ENCODE measurements around the gene MYRIP.

The MYRIP gene

DNA sequence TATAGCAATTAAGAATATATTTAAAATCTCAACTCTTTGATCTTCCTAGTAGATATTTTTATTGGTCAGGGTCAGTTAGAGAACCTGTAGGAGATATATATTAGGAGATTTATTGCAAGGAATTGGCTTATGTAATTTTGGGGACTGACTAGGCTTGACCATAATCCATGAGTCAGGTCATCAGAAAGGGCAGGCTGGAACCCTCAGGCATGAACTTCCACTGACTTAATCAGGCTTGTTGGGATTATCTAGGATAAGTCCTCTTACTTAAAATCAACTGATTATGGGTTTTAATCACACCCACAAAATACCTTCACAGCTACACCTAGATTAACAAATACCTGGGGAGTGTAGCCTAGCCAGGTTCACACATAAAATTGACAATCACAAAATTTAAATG is 156.1 kb downstream of the MYRIP start:
- Histone ChIP-seq H3K27me3 (ENCODE audit: control insufficient read depth in 1 of 2, insufficient read depth in 2 of 2, low read length in 2 of 2) (no peaks in the 10 kb centered on the region), H3K4me1 (ENCODE audit: control insufficient read depth, insufficient read depth, low read length) (peaks cover 2% of the 10 kb centered on the region), H3K27ac (ENCODE audit: low read length) (no peak overlapping the region), H3K9me3 (ENCODE audit: control insufficient read depth in 2 of 2, low read length in 2 of 2) (no peaks in the 10 kb centered on the region), H3K36me3 (ENCODE audit: control insufficient read depth in 2 of 2, insufficient read depth in 2 of 2, low read length in 2 of 2) (no peaks in the 10 kb centered on the region), H3K4me3 (ENCODE audit: low read length in 2 of 2) (no peak overlapping the region), H3K9ac (ENCODE audit: low read length in 2 of 2) (no peak overlapping the region)

GRCh38 chr3:39965997-39966396 is 156.6 kb downstream of the MYRIP start:
- H3K4me1 ChIP-seq (ENCODE audit: control insufficient read depth, insufficient read depth, low read length): no peaks in the 10 kb centered on the region
- no peak overlapping the region for H3K9ac ChIP-seq (ENCODE audit: low read length in 2 of 2)
- H3K4me3 ChIP-seq (ENCODE audit: low read length in 2 of 2): no peak overlapping the region
- H3K9me3 ChIP-seq (ENCODE audit: control insufficient read depth in 2 of 2, low read length in 2 of 2): no peaks in the 10 kb centered on the region
- H3K36me3 ChIP-seq (ENCODE audit: control insufficient read depth in 2 of 2, insufficient read depth in 2 of 2, low read length in 2 of 2): no peaks in the 10 kb centered on the region
- H3K27me3 ChIP-seq (ENCODE audit: control insufficient read depth in 1 of 2, insufficient read depth in 2 of 2, low read length in 2 of 2): no peaks in the 10 kb centered on the region
- H3K27ac ChIP-seq (ENCODE audit: low read length): no peak overlapping the region

DNA sequence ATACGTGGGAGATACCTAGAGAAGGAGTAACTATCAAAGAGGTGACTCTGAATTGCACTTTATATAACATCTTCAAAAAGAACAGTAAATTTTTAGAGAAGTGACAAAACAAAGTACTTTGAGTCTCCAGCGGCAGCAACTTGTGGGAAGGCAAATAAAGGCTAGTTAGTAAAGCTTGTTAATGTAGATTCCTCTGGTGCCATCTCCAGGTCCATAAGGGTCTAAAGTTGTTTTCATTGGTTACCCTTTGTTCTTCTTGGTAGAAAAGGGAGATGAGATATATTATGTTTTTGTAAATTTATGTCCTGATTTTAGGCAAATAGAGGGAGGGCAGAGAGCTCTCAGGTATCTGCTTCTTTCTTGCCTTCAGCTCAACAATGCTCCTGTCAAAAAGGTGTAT is 161.6 kb downstream of the MYRIP start:
- no peaks in the 10 kb centered on the region for H3K9me3 ChIP-seq (ENCODE audit: control insufficient read depth in 2 of 2, low read length in 2 of 2)
- H3K27me3 ChIP-seq (ENCODE audit: control insufficient read depth in 1 of 2, insufficient read depth in 2 of 2, low read length in 2 of 2): no peaks in the 10 kb centered on the region
- no peaks in the 10 kb centered on the region for H3K4me1 ChIP-seq (ENCODE audit: control insufficient read depth, insufficient read depth, low read length)
- no peaks in the 10 kb centered on the region for H3K36me3 ChIP-seq (ENCODE audit: control insufficient read depth in 2 of 2, insufficient read depth in 2 of 2, low read length in 2 of 2)
- no peak overlapping the region for H3K4me3 ChIP-seq (ENCODE audit: low read length in 2 of 2)
- H3K9ac ChIP-seq (ENCODE audit: low read length in 2 of 2): no peak overlapping the region
- no peak overlapping the region for H3K27ac ChIP-seq (ENCODE audit: low read length)

- H3K36me3 ChIP-seq (ENCODE audit: control insufficient read depth in 2 of 2, insufficient read depth in 2 of 2, low read length in 2 of 2): no peaks in the 10 kb centered on the region
- H3K9ac ChIP-seq (ENCODE audit: low read length in 2 of 2): no peak overlapping the region
- no peaks in the 10 kb centered on the region for H3K9me3 ChIP-seq (ENCODE audit: control insufficient read depth in 2 of 2, low read length in 2 of 2)
- H3K4me1 ChIP-seq (ENCODE audit: control insufficient read depth, insufficient read depth, low read length): no peaks in the 10 kb centered on the region
- no peak overlapping the region for H3K4me3 ChIP-seq (ENCODE audit: low read length in 2 of 2)
- H3K27me3 ChIP-seq (ENCODE audit: control insufficient read depth in 1 of 2, insufficient read depth in 2 of 2, low read length in 2 of 2): no peaks in the 10 kb centered on the region
- no peak overlapping the region for H3K27ac ChIP-seq (ENCODE audit: low read length)
These were observed 162.2 kb downstream of the MYRIP start for GRCh38 chr3:39971559-39972031.

- no peaks in the 10 kb centered on the region for H3K27me3 ChIP-seq (ENCODE audit: control insufficient read depth in 1 of 2, insufficient read depth in 2 of 2, low read length in 2 of 2)
- no peak overlapping the region for H3K9ac ChIP-seq (ENCODE audit: low read length in 2 of 2)
- no peaks in the 10 kb centered on the region for H3K4me1 ChIP-seq (ENCODE audit: control insufficient read depth, insufficient read depth, low read length)
- H3K9me3 ChIP-seq (ENCODE audit: control insufficient read depth in 2 of 2, low read length in 2 of 2): no peaks in the 10 kb centered on the region
- H3K36me3 ChIP-seq (ENCODE audit: control insufficient read depth in 2 of 2, insufficient read depth in 2 of 2, low read length in 2 of 2): no peaks in the 10 kb centered on the region
- no peak overlapping the region for H3K27ac ChIP-seq (ENCODE audit: low read length)
- H3K4me3 ChIP-seq (ENCODE audit: low read length in 2 of 2): no peak overlapping the region
These were observed 163.1 kb downstream of the MYRIP start for GRCh38 chr3:39972508-39972907.

DNA sequence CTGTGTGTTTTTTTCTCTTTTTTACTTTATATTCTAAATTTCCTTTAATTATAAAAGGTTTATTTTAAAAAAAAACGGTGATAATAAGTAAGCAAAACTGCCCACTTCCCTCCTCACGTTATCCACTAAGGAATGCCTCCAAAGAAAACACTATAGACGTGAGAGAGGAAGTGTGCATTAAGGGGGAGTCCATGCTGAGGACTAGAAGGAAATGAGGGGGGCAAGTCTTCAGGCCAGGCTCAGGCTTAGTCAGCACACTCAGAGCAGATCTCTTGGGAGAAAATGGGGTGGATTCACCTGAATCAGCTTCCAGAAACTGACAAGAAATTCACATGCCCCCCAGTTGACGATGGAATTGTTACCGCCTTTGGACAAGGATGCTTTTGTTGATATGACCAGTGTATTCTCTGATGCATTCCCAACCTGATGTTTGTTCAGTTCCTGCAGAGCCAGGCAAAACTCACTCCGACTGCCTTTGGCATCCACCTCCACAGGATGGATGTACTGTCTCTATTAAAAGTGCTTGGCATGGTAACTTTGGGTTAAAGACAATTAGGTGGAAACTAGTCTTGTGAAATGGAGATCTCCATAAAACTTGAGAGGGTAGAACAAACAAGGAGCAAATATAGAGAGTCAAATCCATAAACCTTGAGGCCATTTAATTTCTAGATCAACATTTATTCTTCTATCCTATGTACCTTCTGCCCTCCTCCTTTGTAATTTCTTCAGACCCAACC is 167.8 kb downstream of the MYRIP start:
- no peak overlapping the region for H3K4me3 ChIP-seq (ENCODE audit: low read length in 2 of 2)

GRCh38 chr3:39978308-39978707 is 168.9 kb downstream of the MYRIP start:
- H3K27ac ChIP-seq (ENCODE audit: low read length): no peak overlapping the region
- no peaks in the 10 kb centered on the region for H3K9me3 ChIP-seq (ENCODE audit: control insufficient read depth in 2 of 2, low read length in 2 of 2)
- H3K4me1 ChIP-seq (ENCODE audit: control insufficient read depth, insufficient read depth, low read length): no peaks in the 10 kb centered on the region
- no peaks in the 10 kb centered on the region for H3K27me3 ChIP-seq (ENCODE audit: control insufficient read depth in 1 of 2, insufficient read depth in 2 of 2, low read length in 2 of 2)
- no peak overlapping the region for H3K9ac ChIP-seq (ENCODE audit: low read length in 2 of 2)
- H3K4me3 ChIP-seq (ENCODE audit: low read length in 2 of 2): no peak overlapping the region
- no peaks in the 10 kb centered on the region for H3K36me3 ChIP-seq (ENCODE audit: control insufficient read depth in 2 of 2, insufficient read depth in 2 of 2, low read length in 2 of 2)

More for the DNA sequence above, 167.8 kb downstream of the MYRIP start:
- no peaks in the 10 kb centered on the region for H3K27me3 ChIP-seq (ENCODE audit: control insufficient read depth in 1 of 2, insufficient read depth in 2 of 2, low read length in 2 of 2)
- H3K9me3 ChIP-seq (ENCODE audit: control insufficient read depth in 2 of 2, low read length in 2 of 2): no peaks in the 10 kb centered on the region
- no peaks in the 10 kb centered on the region for H3K4me1 ChIP-seq (ENCODE audit: control insufficient read depth, insufficient read depth, low read length)
- H3K27ac ChIP-seq (ENCODE audit: low read length): no peak overlapping the region
- no peaks in the 10 kb centered on the region for H3K36me3 ChIP-seq (ENCODE audit: control insufficient read depth in 2 of 2, insufficient read depth in 2 of 2, low read length in 2 of 2)
- no peak overlapping the region for H3K9ac ChIP-seq (ENCODE audit: low read length in 2 of 2)

DNA sequence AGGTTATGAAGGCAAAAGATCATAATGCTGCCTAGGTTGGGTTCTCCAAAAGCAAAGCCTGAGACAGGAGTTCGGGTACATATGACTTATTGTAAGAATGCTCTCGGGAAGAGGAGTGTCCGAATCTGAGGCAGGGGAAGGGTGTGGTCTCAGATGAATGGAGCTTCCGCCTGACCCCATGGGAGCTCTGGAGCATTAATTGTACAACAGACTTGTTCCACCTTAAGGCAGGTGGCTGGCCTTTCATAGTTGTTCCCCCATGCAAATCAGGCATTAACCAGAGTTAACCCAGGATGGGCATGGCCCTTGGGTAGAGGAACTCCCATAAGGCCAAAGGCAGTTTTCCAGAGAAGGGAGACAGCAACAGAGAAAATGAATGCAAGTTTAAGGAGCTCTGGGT is 170.6 kb downstream of the MYRIP start:
- H3K27me3 ChIP-seq (ENCODE audit: control insufficient read depth in 1 of 2, insufficient read depth in 2 of 2, low read length in 2 of 2): no peaks in the 10 kb centered on the region
- no peak overlapping the region for H3K9ac ChIP-seq (ENCODE audit: low read length in 2 of 2)
- H3K27ac ChIP-seq (ENCODE audit: low read length): no peak overlapping the region
- no peaks in the 10 kb centered on the region for H3K4me1 ChIP-seq (ENCODE audit: control insufficient read depth, insufficient read depth, low read length)
- H3K4me3 ChIP-seq (ENCODE audit: low read length in 2 of 2): no peak overlapping the region
- H3K9me3 ChIP-seq (ENCODE audit: control insufficient read depth in 2 of 2, low read length in 2 of 2): no peaks in the 10 kb centered on the region
- no peaks in the 10 kb centered on the region for H3K36me3 ChIP-seq (ENCODE audit: control insufficient read depth in 2 of 2, insufficient read depth in 2 of 2, low read length in 2 of 2)

- no peaks in the 10 kb centered on the region for H3K4me1 ChIP-seq (ENCODE audit: control insufficient read depth, insufficient read depth, low read length)
- H3K9ac ChIP-seq (ENCODE audit: low read length in 2 of 2): no peak overlapping the region
- H3K27me3 ChIP-seq (ENCODE audit: control insufficient read depth in 1 of 2, insufficient read depth in 2 of 2, low read length in 2 of 2): no peaks in the 10 kb centered on the region
- H3K27ac ChIP-seq (ENCODE audit: low read length): no peak overlapping the region
- no peak overlapping the region for H3K4me3 ChIP-seq (ENCODE audit: low read length in 2 of 2)
- H3K9me3 ChIP-seq (ENCODE audit: control insufficient read depth in 2 of 2, low read length in 2 of 2): no peaks in the 10 kb centered on the region
- H3K36me3 ChIP-seq (ENCODE audit: control insufficient read depth in 2 of 2, insufficient read depth in 2 of 2, low read length in 2 of 2): no peaks in the 10 kb centered on the region
These were observed 171.4 kb downstream of the MYRIP start for GRCh38 chr3:39980781-39981180.

GRCh38 chr3:39981547-39982184 is 172.3 kb downstream of the MYRIP start:
- Histone ChIP-seq H3K27me3 (ENCODE audit: control insufficient read depth in 1 of 2, insufficient read depth in 2 of 2, low read length in 2 of 2) (no peaks in the 10 kb centered on the region), H3K4me3 (ENCODE audit: low read length in 2 of 2) (no peak overlapping the region), H3K27ac (ENCODE audit: low read length) (no peak overlapping the region), H3K4me1 (ENCODE audit: control insufficient read depth, insufficient read depth, low read length) (no peaks in the 10 kb centered on the region), H3K36me3 (ENCODE audit: control insufficient read depth in 2 of 2, insufficient read depth in 2 of 2, low read length in 2 of 2) (no peaks in the 10 kb centered on the region), H3K9ac (ENCODE audit: low read length in 2 of 2) (no peak overlapping the region), H3K9me3 (ENCODE audit: control insufficient read depth in 2 of 2, low read length in 2 of 2) (no peaks in the 10 kb centered on the region)
